HG02759 (cell line): Measurements from ENCODE around the gene TMEM248.
"Not testable (repeated sequence)": the region's sequence is repeated elsewhere in the genome, so short reads cannot be mapped to it uniquely, and the experiment has no call there.

Source experiments
- ATAC-seq: cut with Tn5 transposase; IDR thresholded peaks from one replicate; pipeline ENCODE4 v1.9.1; 2021; ENCODE audit warnings: mild to moderate bottlenecking, moderate library complexity; ENCODE audit not compliant: unreplicated experiment

The TMEM248 gene

DNA sequence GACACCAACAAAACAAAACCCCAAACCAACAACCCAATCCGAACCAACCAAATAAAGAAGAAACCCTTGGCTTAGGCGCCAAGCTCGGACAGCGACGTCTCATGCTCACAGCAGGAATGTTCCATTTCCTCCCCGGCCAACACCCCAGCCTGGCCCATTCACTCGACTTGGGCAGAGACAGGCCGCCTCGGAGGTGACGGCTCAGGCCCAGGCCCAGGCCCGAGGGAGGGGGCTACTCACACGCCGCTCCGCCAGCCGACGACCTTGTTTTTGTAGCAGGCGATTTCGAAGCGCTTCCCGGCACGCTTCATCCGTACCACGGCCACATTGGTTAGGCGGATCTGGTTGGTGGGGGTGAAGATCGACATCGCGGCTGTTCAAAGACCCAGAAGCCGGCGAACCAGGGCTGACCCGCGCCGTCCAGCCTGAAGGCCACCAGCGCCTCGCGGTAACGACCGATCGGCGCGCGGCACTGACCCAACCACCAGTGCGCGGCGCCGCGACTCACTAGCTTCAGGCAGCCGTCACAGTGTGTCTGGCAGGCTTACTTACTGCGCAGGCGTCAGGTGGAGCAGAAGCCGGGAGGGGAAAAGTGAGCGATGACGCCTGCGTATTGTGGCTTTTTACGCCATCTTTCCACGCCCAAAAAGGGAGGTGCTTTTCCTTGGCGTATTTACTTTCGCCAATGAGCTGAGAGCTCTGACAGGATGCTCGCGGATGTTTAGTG lies 74.2 kb downstream of the TMEM248 start, which contains the start of gene SBDS:
Gene SBDS (minus strand): TSS at position 537 of the 727 bp plus-strand sequence. CDS start 169 bp downstream, at position 368.
- peak; percentile 71 for ATAC-seq

DNA sequence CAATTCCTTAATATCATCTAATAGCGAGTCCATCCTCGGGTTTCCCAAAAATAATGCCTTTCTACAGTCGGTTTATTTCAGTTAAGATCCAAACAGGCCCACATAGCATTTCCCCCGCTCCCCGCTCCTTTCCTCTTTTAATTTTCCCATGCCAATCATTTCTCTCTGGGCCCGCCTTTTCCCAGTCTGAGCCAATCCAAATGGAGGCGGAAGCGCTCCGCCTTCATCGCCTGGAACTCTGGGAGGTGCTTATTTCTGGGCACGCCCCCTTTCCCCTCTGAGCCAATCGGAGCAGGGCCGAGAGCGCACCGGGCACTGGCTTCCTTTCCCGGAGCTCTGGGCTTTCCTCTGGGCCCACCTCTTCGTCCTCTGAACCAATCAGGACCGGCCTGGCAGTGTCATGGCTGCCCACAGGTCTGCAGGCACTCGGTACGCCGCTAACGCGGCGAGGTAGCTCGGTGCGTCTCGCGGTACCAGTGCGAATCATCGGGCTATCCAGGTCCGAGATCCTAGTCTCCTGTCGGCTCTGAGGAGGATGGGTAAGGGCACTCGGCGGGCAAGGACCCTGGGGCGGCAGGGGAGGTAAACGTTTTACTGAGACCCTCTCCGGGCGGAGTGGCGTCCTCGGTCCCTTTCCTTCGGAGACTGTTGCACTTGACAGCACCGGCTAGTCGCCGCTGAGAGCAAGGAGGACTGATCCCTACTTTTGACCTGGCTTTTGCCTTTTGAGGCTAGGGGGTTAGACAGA lies 75.6 kb downstream of the TMEM248 start, which contains the start of gene TYW1:
Gene TYW1 (plus strand): TSS at position 390 of the 748 bp plus-strand sequence. CDS start 146 bp downstream, at position 536.
- peak; percentile 90 for ATAC-seq

DNA sequence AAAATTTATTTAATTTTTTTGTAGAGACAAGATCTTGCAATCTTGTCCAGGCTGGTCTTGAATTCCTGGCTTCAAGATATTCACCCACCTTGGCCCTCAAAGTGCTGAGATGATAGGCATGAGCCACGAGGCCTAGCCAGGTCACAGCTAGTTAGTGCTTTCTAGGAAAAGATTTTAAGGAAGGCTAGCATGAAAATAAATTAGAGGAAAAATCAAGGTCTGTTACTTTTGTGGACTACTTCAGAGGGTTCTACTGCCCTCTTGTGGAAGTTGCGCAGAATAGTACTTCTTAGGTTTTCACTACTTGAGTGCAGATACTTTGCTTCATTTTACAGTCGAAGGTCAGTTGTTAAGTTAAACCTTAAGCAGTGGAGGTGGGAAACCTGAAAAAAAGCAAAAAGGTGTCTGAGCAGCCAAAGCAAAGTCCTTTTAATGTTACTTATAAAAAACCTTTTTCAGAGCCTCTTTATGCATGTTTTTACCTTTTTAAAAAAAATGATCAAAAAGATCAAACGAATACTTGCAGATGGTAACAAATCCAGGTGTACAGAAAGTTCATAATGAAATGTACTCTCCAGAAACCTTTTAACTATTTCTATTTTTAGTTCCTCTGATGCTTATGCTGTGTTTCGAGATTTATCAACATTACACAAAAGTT lies 79.7 kb downstream of the TMEM248 start:
- not testable (repeated sequence) for ATAC-seq

DNA sequence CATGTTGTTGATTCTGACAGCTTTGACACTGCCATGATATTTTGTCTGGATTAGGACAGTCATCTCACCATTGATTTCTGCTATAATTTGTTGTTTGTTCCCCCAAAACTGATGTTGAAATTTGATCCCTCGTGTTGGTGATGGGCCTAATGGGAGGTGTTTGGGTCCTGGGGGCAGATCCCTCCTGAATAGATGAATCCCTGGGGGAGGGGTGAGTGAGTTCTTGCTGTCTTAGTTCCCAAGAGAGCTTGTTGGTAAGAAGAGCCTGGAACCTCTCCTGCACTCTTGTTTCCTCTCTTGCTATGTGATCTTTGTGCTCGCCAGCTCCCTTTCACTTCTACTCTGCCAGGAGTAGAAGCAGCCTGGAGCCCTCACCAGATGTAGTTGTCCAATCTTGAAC lies 83.1 kb downstream of the TMEM248 start:
- not testable (repeated sequence) for ATAC-seq

DNA sequence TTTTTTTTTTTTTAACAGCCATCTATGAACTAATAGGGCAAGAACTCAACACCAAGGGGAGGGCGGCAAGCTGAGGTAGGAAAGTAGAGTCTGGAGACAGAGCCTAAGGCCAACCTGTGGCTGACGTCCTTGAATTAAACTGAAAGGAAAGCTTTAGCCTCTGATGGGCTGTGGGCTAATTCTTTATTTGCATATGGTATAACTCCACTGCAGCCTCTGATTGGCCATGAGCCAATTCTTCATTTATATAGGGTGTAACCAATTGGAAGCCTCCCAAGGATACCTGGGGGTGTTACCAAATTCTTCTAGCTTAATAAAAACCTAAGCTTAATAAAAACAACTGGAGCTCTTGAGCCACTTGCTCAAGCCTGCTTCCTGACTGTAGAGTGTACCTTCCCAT lies 85.9 kb downstream of the TMEM248 start:
- ATAC-seq, result no peak
